IPS-15b (cell line): ENCODE data around the gene MED27.
A peak's percentile ranks its signal among the peaks of the same experiment; 100 is the strongest.

Experiments
- H3K27me3 ChIP-seq: one replicate; pipeline ENCODE4 v1.6.1; 2013; ENCODE audit warnings: low read length; ENCODE audit not compliant: control insufficient read depth, insufficient read depth
- H3K36me3 ChIP-seq: one replicate; pipeline ENCODE4 v1.6.1; 2013; ENCODE audit warnings: low read length; ENCODE audit not compliant: control insufficient read depth, insufficient read depth
- H3K4me1 ChIP-seq: one replicate; pipeline ENCODE4 v1.6.1; 2013; ENCODE audit warnings: mild to moderate bottlenecking, low read length; ENCODE audit not compliant: control insufficient read depth, insufficient read depth
- H3K4me3 ChIP-seq: one replicate; pipeline ENCODE4 v1.5.1; 2013; ENCODE audit warnings: low read depth, low read length
- H3K9ac ChIP-seq: one replicate; pipeline ENCODE4 v1.6.1; 2013; ENCODE audit warnings: low read depth, mild to moderate bottlenecking, low read length
- H3K9me3 ChIP-seq: one replicate; pipeline ENCODE4 v1.6.1; 2013; ENCODE audit warnings: mild to moderate bottlenecking, low read length; ENCODE audit not compliant: control insufficient read depth, insufficient read depth

MED27 gene

DNA sequence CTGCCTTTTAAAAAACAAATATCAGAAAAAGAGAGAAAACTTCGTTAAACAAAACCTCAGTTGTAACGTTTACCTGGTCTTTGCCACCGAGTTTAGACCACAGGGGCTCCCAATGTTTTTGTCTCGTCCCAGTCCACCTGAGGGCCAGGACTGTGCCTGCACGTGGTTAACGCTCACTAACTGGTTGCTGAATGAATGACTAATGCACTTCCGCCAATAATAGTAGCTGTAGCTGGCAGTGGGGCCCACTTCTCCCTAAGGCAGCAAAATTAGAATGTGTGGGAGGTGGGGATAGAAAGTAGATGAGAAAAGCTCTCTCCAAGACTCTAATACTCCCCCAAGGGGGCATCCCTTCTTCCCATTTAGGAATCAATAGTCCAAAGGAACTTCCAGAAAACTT is 29.1 kb upstream of the MED27 start:
- H3K9me3 ChIP-seq, result no peaks in the 10 kb centered on the region
- H3K4me1 ChIP-seq, result peaks cover 4% of the 10 kb centered on the region
- no peaks in the 10 kb centered on the region for H3K36me3 ChIP-seq
- H3K4me3 ChIP-seq, result no peak overlapping the region
- H3K27me3 ChIP-seq, result no peaks in the 10 kb centered on the region
- no peak overlapping the region for H3K9ac ChIP-seq

- H3K4me3 ChIP-seq, result no peak overlapping the region
- H3K9ac ChIP-seq, result no peak overlapping the region
- no peaks in the 10 kb centered on the region for H3K36me3 ChIP-seq
- no peaks in the 10 kb centered on the region for H3K27me3 ChIP-seq
- no peaks in the 10 kb centered on the region for H3K9me3 ChIP-seq
- H3K4me1 ChIP-seq, result no peaks in the 10 kb centered on the region
These were observed 20.2 kb upstream of the MED27 start for GRCh38 chr9:132099741-132100407.

DNA sequence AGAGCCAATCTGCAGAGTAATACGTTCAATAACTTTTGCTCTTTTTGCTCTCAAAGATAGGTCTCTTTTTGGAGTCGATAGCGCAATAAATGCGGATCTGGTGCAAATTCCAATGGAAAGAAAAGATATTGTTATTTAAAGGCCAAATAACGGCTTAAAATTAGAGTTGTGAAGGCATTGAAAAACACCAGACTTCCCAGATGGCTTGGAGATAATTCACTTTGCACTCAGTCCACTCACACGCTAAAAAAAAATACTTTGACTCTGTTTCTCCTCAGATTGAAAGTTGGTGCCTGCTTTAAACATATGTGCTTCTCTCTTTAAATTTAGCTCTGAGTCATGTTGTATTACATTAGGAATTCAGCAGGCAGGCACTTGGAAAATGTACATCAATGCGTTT is 19.5 kb upstream of the MED27 start:
- H3K36me3 ChIP-seq, result no peaks in the 10 kb centered on the region
- no peaks in the 10 kb centered on the region for H3K27me3 ChIP-seq
- no peaks in the 10 kb centered on the region for H3K9me3 ChIP-seq
- no peak overlapping the region for H3K4me3 ChIP-seq
- no peak overlapping the region for H3K9ac ChIP-seq
- H3K4me1 ChIP-seq, result no peaks in the 10 kb centered on the region

DNA sequence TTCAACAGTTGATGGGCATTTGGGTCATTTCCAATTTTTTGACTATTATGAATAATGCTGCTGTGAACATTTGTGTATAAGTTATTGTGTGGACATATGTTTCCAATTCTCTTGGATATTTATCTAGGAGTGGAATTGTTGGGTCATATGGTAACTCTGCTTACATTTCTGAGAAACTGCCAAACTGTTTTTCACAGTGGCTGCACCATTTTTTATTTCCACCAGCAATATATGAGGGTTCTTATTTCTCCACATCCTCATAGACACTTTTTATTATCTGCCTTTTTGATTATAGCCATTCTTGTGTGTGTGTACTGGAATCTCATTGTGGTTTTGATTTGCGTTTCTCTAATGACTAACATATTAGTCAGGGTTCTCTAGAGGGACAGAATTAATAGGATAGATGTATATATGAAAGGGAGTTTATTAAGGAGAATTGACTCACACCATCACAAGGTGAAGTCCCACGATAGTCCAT is 14.7 kb upstream of the MED27 start:
- no peaks in the 10 kb centered on the region for H3K27me3 ChIP-seq
- no peaks in the 10 kb centered on the region for H3K9me3 ChIP-seq
- H3K4me1 ChIP-seq, result no peaks in the 10 kb centered on the region
- H3K4me3 ChIP-seq, result no peak overlapping the region
- no peaks in the 10 kb centered on the region for H3K36me3 ChIP-seq
- no peak overlapping the region for H3K9ac ChIP-seq

DNA sequence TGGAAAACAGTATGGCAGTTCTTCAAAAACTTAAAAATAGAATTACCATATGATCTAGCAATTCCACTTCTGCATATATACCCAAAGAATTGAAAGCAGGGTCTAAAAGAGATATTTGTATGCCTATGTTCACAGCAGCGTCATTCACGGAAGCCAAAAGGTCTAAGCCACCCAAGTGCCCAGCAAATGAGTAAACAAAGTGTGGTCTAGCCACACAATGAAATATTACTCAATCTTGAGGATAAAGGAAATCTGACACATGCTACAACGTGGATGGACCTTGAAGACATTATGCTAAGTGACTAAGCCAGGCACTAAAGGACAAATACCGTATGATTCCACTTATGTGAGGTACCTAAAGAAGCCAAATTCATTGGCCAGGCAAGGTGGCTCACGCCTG is 11.1 kb upstream of the MED27 start:
- no peaks in the 10 kb centered on the region for H3K27me3 ChIP-seq
- H3K9me3 ChIP-seq, result no peaks in the 10 kb centered on the region
- H3K4me1 ChIP-seq, result peaks cover 4% of the 10 kb centered on the region
- H3K36me3 ChIP-seq, result no peaks in the 10 kb centered on the region
- no peak overlapping the region for H3K9ac ChIP-seq
- no peak overlapping the region for H3K4me3 ChIP-seq

DNA sequence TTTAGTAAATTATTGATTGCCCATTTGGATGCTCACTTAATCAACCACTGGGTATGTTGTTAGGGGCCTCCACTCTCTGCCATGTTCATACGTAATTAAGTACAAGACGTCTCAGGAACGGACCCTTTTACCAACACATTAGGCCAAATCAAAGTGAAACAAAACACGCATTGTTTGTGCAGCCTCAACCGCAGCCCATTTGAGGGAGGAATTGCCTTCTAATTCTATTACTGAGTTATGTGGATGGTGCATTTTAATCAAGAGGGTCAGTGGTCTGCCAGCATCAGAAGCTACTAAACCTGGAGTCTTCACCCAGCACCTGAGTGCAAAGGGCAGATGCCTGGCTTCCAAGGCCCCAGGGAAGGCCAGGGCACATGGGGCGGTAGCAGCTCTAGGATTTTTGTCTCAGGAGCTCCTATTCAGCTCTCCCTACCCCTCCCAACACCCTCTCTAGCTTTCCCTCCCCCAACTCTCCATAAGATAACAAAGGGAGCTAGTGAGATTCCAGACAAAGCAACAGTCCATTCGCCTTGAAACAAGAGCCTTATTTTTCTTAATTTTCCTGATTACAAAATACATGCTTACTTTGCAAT is 7.9 kb upstream of the MED27 start:
- Histone ChIP-seq H3K36me3 (no peaks in the 10 kb centered on the region), H3K4me1 (peaks cover 4% of the 10 kb centered on the region), H3K27me3 (no peaks in the 10 kb centered on the region), H3K4me3 (no peak overlapping the region), H3K9ac (no peak overlapping the region), H3K9me3 (no peaks in the 10 kb centered on the region)

DNA sequence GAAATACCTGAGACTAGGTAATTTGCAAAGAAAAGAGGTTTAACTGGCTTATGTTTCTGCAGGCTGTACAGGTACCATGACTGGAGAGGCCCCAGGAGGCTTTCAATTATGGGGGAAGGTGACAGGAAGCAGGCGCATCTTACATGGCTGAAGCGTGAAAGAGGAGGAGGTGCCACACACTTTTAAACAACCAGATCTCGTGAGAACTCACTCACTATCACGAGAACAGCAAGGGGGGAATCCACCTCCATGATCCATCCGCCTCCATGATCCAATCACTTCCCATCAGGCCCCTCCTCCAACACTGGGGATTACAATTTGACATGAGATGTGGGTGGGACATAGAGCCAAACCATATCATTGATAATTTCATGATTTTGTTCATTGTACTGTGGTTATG is 2.5 kb upstream of the MED27 start:
- Histone ChIP-seq H3K9me3 (no peaks in the 10 kb centered on the region), H3K9ac (no peak overlapping the region), H3K4me1 (peaks cover 2% of the 10 kb centered on the region), H3K4me3 (no peak overlapping the region), H3K27me3 (no peaks in the 10 kb centered on the region), H3K36me3 (no peaks in the 10 kb centered on the region)

GRCh38 chr9:132078699-132079356 is 839 bp downstream of the MED27 start:
- Histone ChIP-seq H3K9me3 (no peaks in the 10 kb centered on the region), H3K4me1 (peaks cover 2% of the 10 kb centered on the region), H3K9ac (peak overlapping the region; percentile 79), H3K36me3 (no peaks in the 10 kb centered on the region), H3K27me3 (no peaks in the 10 kb centered on the region), H3K4me3 (peak overlapping the region; percentile 94)

GRCh38 chr9:132077881-132078698 is 1.6 kb downstream of the MED27 start:
- Histone ChIP-seq H3K4me1 (peaks cover 2% of the 10 kb centered on the region), H3K27me3 (no peaks in the 10 kb centered on the region), H3K9ac (no peak overlapping the region), H3K9me3 (no peaks in the 10 kb centered on the region), H3K4me3 (no peak overlapping the region), H3K36me3 (no peaks in the 10 kb centered on the region)

- H3K9me3 ChIP-seq, result no peaks in the 10 kb centered on the region
- H3K27me3 ChIP-seq, result no peaks in the 10 kb centered on the region
- no peaks in the 10 kb centered on the region for H3K36me3 ChIP-seq
- no peak overlapping the region for H3K9ac ChIP-seq
- no peak overlapping the region for H3K4me3 ChIP-seq
- peaks cover 2% of the 10 kb centered on the region for H3K4me1 ChIP-seq
These were observed 3.8 kb downstream of the MED27 start for GRCh38 chr9:132075853-132076252.

DNA sequence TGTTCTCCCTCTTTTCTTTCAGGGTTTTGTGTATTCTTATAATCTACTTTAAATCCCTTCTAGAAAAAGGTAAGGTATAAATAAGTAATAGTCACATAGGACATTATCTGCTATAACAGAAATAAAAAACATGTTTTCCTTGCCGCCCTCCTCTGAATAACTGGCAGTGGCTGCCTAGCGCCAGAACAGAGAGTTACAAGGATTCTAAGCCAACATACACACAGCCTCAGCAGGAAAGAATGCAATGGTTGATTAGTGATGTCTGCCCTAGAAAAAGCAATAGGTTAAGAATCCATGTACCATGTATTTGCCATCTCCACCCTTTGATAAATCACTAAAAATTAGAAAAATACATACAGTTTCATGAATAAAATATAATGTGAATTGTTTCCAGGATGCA is 4.9 kb downstream of the MED27 start:
- Histone ChIP-seq H3K9ac (no peak overlapping the region), H3K4me1 (peaks cover 2% of the 10 kb centered on the region), H3K9me3 (no peaks in the 10 kb centered on the region), H3K36me3 (no peaks in the 10 kb centered on the region), H3K27me3 (no peaks in the 10 kb centered on the region), H3K4me3 (no peak overlapping the region)
